GM12878 (cell line): ENCODE measurements around the gene ZNF799.

Experiments used
- BHLHE40 ChIP-seq, 2 experiments: fragments of 450-650 bp in 1 of 2; IDR thresholded peaks; 2 replicates each; pipeline ENCODE4 v1.6.1; 2011 to 2017; ENCODE audit warnings: low read depth in 2 of 2, borderline replicate concordance in 1 of 2, improper control_type of control experiment in 1 of 2, low read length in 1 of 2, mild to moderate bottlenecking in 1 of 2
- BRCA1 ChIP-seq: IDR thresholded peaks from 2 replicates; pipeline ENCODE4 v1.6.1; 2011; ENCODE audit warnings: low read depth, low read length, improper control_type of control experiment
- POLR2AphosphoS5 ChIP-seq: IDR thresholded peaks from 2 replicates; pipeline ENCODE4 v1.6.1; 2011; ENCODE audit warnings: mild to moderate bottlenecking, low read length, inconsistent platforms

DNA sequence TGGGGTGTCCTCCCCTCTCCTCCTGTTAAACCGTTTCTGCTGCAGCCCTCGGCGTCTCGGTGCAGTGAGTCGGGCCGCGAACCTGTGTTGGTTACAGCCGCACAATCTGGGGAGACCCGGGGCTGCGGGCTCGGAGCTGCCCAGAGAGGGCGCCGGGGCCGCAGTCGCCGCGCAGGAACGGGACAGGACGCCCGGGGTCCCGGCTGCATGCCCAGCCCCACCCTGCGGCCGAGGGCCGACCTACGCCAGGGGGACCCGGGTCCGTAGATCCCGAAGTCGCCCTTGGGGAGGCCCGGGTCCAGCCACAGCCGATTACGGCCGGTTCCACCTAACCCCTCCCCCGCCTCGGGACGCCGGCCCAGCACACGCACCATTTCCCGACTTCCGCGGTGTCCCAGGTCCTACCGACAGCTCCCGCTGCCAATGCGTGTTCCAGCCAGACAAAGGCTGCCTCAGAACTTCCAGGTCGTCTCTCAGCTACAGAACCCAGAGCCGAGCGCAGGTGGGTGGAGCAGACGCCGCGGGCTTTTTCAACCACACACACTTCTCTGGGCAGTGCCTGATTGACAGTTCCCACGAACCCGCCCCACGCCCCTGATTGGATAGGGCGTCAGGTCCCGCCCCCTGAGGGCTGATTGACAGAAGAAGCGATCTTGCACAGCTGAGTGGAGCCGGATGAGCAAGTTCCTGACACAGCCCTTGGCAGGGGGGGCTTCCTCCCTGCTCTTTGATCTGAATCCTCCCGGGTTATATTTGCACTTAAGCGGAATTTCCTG, 39.7 kb upstream of the ZNF799 start, which contains the start of gene ZNF443:
- TF ChIP-seq BRCA1 (no peak), BHLHE40 (IDR thresholded peaks at IDR 0.05; ENCODE audit: borderline replicate concordance in 1 of 2, low read depth in 2 of 2, low read length in 1 of 2) (no peak; a peak in 1 of 4 replicates), POLR2AphosphoS5 (0 out of 2 replicates have a peak, but pooled peaks have one; percentile 22)
